AG08396 (cell line): ENCODE results near the gene ZNF175.
"Not testable (repeated sequence)": the region's sequence is repeated elsewhere in the genome, so short reads cannot be mapped to it uniquely, and the experiment has no call there.

Experiments
- DNase-seq: peaks from one replicate; pipeline ENCODE4 v3.0.0; 2012; ENCODE audit warnings: low spot score, mixed read lengths

The ZNF175 gene

DNA sequence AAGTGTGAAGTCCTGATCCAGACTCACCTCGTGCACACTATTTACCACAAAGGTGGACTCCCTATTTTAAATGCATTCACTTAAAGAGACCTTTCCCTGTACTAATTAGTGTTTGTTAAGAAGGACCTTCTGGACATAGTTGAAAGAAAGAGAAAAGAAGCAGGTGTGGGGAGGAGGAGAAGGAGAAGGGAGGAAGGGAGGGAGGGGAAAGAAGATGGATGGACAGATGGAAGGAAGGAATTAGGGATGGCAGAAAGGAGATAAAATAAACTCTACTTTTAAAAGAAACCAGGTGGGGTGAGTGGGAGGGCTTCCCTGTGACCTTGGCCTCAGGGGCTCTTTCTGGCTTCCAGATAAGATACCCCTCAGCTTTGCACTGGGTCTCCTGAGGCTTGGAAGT lies 21.4 kb downstream of the ZNF175 start:
- DNase-seq: no peak

GRCh38 chr19:51593138-51593890 lies 22.2 kb downstream of the ZNF175 start:
- no peak for DNase-seq

- peak; percentile 99 for DNase-seq
Observed at GRCh38 chr19:51593969-51594773, 23.1 kb downstream of the ZNF175 start.

DNA sequence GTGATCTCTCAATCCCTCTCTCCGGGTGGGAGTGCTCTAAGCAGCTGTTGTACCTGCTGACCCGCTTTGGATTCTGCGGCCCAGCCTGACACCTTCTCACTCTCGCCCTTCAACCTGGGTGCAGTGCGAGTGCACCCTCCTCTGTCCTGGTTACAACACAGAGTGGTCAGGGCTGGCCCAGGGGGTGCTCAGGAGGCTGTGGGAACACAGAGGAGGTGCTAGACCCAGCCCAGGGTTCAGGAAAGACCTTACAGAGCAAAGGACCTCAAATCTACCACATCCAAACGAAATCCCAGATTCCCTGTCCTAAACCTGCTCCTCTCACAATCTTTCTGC lies 23.7 kb downstream of the ZNF175 start:
- no peak for DNase-seq

- no peak for DNase-seq
Observed at GRCh38 chr19:51595190-51596175, 24.4 kb downstream of the ZNF175 start.

DNA sequence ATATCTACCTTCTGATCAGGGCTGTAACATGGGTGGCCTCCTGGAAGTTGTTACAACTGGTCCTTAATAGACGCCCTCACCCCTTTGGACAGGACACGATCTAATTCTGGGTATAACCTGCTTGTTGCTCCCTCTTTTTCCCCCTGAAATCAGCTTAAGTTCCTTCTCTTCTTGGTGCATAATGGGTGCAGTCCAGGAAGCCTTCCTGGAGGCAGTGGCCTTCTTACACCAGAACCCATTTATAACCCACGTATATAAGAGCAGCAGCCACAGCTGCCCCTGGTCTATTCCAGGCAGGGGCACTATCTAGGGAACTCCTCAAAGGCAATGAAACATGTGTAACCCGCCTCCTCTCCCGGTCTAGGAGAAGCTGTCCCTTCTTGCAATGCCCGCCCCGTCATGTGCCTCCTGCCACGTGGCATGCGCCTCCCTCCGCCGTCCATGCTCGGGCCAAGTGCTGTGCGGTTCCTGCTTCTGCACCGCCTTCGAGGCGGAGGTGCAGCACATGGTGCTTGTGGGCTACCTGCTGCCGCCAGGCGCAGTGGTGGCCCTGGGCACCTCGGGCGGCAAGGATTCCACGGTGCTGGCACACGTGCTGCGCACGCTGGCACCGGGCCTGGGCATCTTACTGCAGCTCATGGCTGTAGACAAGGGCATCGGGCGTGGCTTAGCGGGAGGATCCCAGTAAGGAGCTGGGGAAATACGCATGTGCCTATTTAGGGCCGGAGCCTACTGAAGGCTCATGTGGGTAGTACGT lies 27.3 kb downstream of the ZNF175 start:
- DNase-seq: no peak

- no peak for DNase-seq
Observed at GRCh38 chr19:51599084-51599483, 28.0 kb downstream of the ZNF175 start.

DNA sequence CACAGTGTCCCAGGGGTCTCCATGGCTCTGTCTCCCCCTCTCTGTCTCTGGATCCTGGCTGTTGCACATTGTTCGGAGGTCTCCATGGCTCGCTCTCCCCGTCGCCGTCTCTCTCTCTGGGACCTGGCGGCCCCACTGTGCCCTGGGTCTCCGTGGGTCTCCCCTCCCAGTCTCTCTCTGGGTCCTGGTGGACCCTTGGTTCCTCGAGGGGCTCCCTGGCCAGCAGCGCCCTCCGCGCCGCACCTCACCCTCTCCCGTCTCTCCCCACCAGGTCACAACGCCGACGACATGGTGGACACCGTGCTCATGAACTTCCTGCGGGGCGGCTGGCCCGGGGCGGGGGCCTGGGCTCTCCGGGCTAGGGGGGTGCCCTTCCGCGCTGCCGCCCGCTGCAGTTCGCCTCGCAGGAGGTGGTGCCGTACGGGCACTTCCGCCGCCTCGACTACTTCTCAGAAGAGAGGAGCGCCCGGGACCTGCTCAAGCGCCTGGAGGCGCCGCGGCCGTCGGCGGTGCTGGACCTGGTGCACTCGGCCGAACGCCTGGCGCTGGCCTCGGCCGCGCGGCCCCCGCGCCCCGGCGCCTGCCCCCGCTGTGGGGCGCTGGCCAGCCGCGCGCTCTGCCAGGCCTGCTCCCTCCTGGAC lies 30.0 kb downstream of the ZNF175 start:
- no peak for DNase-seq

DNA sequence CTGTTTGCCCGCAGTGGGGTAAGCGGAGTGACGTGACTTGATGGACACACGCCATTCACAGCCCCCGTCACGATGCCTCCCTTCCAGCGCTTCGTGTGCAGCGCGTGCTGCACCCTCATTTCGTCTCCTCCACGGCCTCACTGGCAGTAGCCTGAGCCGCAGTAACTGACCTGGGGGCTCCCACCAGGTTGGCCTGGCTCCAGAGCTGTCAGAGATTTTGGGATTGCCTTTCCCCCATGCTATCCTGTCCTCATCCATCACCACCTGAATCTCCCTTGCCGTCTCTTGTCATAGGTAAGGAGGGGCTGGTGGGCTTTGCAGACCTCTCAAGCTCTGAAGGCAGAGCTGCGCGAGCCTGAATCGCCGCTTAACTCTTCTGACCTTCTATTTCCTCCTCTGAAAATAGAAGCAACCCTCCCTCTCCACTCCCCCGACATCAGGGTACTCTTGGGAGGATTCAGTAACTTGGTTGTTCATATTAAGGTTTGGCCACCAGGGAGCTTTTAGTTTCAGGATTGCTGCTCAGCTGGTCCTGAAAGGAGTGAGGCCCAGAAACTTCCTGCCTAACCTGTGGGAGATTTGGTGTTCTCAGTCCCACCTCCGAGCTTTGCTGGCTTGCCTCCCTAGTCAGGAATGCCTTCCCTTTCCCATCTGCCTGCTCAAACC lies 31.2 kb downstream of the ZNF175 start:
- DNase-seq: no peak

DNA sequence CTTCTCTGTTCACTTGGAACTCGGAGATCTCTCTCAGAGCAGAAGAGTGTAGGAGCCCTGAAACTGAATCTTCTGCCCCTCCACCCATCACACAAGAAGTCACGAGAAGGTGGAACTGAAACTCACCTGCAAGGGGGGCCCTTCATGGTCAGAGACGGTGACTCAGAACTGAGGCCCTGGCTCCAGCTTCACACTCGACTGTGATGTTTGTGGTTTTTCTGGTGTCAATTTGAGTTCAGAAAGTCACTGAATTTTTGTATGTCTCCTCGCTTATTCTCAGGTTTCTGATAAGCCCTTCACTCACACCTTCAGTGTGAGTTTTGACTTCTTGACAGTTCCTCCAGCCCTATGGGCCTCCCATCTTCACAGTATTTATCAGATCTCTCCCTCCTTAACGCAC lies 36.0 kb downstream of the ZNF175 start:
- no peak for DNase-seq

DNA sequence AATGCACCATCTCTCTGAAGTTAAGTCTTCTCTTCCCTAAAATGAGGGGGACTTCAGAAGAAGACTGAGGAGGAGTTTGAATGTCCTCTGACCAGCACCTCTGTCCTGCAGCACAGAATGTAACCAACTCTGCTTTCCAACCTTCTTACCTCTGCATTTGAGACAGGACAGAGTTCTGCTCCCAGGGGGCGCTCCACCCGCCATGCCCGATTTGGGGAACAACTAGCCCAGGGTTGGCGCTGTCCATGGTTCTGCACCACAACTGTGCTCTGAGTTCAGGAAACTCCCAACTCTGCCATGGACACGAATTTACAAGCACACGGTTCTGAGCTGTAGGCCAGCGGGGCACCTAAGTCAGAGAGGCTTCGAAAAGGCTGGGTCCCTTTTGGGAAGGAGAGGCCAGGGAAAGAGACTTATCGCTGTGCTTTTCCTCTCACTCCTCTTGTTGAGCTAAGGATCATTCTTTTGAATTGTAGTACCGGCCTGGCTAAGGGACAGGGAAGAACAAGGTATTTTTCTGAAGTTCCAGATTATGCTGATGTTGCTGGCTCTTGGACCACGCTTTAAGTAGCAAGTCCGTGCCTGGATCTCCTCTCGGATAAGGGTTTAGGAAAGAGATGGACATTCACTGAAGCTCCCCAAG lies 37.0 kb downstream of the ZNF175 start:
- DNase-seq: peak; percentile 75

DNA sequence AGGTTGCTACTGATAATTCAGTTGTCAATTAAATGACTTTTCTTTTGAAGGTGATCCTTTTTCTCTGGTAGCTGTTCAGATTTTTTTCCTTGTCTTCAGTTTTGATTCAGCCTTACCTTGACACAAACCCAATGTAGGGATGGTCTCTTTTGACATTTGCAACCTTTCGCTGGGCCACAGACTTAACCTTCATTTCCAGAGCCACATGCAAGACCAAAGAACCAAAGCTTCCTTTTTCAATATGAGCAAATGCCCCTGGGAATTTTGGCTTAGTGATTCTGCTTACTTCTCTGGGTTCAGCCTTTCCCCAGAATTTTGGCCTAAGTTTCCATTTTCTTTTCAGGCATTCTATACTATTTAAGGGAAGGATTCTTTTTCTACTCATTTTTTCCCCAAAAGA lies 39.5 kb downstream of the ZNF175 start:
- no peak for DNase-seq

- no peak for DNase-seq
Observed at GRCh38 chr19:51614789-51615188, 43.7 kb downstream of the ZNF175 start.

DNA sequence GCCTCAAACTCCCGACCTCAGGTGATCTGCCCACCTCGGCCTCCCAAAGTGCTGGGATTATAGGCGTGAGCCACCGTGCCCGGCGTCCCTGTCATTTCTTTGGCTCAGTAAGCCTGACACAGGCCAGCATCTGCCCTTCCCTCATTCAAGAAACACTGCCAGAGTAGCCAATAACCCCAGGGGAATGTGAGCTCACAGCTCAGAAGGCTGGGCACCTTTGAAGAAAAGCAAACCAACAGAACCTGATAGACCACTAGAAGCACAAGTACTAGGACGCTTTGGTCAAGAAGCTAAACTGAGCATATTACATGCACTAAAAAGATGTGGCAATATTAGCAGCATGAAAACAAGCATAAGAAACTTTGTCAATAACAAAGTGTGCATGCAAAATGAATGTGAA lies 44.9 kb downstream of the ZNF175 start:
- no peak for DNase-seq

GRCh38 chr19:51621178-51621577 lies 50.1 kb downstream of the ZNF175 start:
- no peak for DNase-seq

DNA sequence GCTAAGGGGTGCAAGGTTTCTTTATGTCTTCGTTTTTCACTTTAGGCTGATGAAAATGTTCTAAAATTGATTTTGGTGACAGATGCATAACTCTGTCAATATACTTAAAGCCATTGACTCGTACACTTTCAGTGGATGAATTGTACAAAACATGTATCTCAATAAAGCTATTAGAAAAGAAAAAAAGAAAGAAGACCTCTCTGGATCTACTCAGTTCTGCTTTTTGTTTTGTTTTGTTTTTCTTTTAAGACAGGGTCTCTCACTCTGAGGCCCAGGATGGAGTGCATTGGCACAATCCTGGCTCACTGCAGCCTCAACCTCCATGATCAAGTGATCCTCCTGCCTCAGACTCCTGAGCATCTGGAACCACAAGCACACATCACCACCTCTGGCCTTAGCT lies 55.6 kb downstream of the ZNF175 start:
- DNase-seq: no peak

GRCh38 chr19:51627491-51628138 lies 56.5 kb downstream of the ZNF175 start:
- no peak for DNase-seq

- DNase-seq: no peak
Observed at GRCh38 chr19:51628153-51628939, 57.3 kb downstream of the ZNF175 start.

- not testable (repeated sequence) for DNase-seq
Observed at GRCh38 chr19:51630315-51630714, 59.2 kb downstream of the ZNF175 start, which contains the start of gene SIGLEC5. Gene SIGLEC5, minus strand, starts transcription at chr19:51630401. Its CDS starts 66 bp downstream, at chr19:51630335.
